GM19240 (cell line): Measurements from ENCODE around the gene LEPROT.

Source experiments
- DNase-seq: peaks from one replicate; pipeline ENCODE4 v3.0.0; 2011; ENCODE audit warnings: low spot score; ENCODE audit not compliant: insufficient read length

LEPROT gene

GRCh38 chr1:65412256-65412983 is 8.0 kb upstream of the LEPROT start:
- DNase-seq = no peak

GRCh38 chr1:65412984-65413375 is 7.5 kb upstream of the LEPROT start:
- no peak for DNase-seq

- DNase-seq = no peak
These were observed 5.9 kb upstream of the LEPROT start for GRCh38 chr1:65414538-65414937.

GRCh38 chr1:65416767-65417166 is 3.7 kb upstream of the LEPROT start:
- DNase-seq = no peak

- DNase-seq = no peak
These were observed 2.7 kb upstream of the LEPROT start for GRCh38 chr1:65417729-65418128.

GRCh38 chr1:65418522-65419185 is 1.8 kb upstream of the LEPROT start:
- DNase-seq = no peak

GRCh38 chr1:65419681-65420589 is 533 bp upstream of the LEPROT start:
- DNase-seq = peak; percentile 67

- no peak for DNase-seq
These were observed 1.0 kb downstream of the LEPROT start for GRCh38 chr1:65421351-65422025.

GRCh38 chr1:65422241-65423203 is 2.1 kb downstream of the LEPROT start:
- DNase-seq = no peak

- DNase-seq = no peak
These were observed 3.6 kb downstream of the LEPROT start for GRCh38 chr1:65423884-65424572.

GRCh38 chr1:65424573-65424889 is 4.1 kb downstream of the LEPROT start:
- DNase-seq = no peak

GRCh38 chr1:65425006-65425405 is 4.5 kb downstream of the LEPROT start:
- DNase-seq = no peak

GRCh38 chr1:65425697-65426096 is 5.2 kb downstream of the LEPROT start:
- no peak for DNase-seq

GRCh38 chr1:65429078-65429477 is 8.6 kb downstream of the LEPROT start:
- DNase-seq = no peak

- DNase-seq = no peak
These were observed 9.3 kb downstream of the LEPROT start for GRCh38 chr1:65429806-65430205.

GRCh38 chr1:65431111-65431705 is 10.7 kb downstream of the LEPROT start:
- DNase-seq = peak; percentile 12

- no peak for DNase-seq
These were observed 12.4 kb downstream of the LEPROT start for GRCh38 chr1:65432918-65433317.

- DNase-seq = no peak
These were observed 13.8 kb downstream of the LEPROT start for GRCh38 chr1:65434255-65434654.

- DNase-seq = no peak
These were observed 14.3 kb downstream of the LEPROT start for GRCh38 chr1:65434760-65435159.
